ENCODE data around the gene ADGRA3.
"Not testable (repeated sequence)": the region's sequence is repeated elsewhere in the genome, so short reads cannot be mapped to it uniquely, and the experiment has no call there.

- not testable (repeated sequence) for TF ChIP-seq CTCF, POLR2A (IDR thresholded peaks at IDR 0.05)
Observed at GRCh38 chr4:22475311-22475646, 40.6 kb downstream of the ADGRA3 start.

All from heart left ventricle (tissue), 13 donors.